ENCODE results near the gene ZBTB48. TPM values are rescaled to one million over a fixed set of nuclear protein-coding genes. Genes with fewer than 3 reads are reported as not detected.

ZBTB48 gene
- total and polyA plus RNA-seq, 7 donors, result 3.7 to 16.6 (median 11.8) TPM

DNA sequence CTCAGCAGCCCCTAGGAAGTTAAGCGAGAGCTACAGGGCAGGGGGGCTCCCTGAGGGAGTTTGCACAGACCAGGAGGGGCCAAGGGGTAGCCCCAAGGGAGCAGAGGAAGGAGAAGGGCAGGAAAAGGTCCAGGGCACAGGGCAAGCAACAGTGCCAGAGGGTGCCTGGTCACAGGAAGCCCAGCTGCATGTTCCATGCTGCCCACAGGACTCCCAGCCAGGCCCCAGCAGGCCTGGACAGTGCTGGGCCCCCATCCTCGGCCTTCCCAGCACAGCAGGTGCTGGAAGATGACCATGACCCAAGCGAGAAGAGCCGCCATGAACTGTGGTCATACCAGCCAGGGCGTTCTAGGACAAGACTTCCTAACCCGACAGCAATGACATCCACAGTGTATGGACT, 11.8 kb downstream of the ZBTB48 start:
- no peaks in the 10 kb centered on the region for H3K9me3 ChIP-seq
- H3K4me3 ChIP-seq, result peak overlapping the region; percentile 3
- DNase-seq (no peak), ATAC-seq (peak; percentile 8 to 42 (median 19))
- TF ChIP-seq, protein P1, sequence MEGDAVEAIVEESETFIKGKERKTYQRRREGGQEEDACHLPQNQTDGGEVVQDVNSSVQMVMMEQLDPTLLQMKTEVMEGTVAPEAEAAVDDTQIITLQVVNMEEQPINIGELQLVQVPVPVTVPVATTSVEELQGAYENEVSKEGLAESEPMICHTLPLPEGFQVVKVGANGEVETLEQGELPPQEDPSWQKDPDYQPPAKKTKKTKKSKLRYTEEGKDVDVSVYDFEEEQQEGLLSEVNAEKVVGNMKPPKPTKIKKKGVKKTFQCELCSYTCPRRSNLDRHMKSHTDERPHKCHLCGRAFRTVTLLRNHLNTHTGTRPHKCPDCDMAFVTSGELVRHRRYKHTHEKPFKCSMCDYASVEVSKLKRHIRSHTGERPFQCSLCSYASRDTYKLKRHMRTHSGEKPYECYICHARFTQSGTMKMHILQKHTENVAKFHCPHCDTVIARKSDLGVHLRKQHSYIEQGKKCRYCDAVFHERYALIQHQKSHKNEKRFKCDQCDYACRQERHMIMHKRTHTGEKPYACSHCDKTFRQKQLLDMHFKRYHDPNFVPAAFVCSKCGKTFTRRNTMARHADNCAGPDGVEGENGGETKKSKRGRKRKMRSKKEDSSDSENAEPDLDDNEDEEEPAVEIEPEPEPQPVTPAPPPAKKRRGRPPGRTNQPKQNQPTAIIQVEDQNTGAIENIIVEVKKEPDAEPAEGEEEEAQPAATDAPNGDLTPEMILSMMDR (IDR thresholded peaks at IDR 0.05), result no peak
- no peaks in the 10 kb centered on the region for H3K27me3 ChIP-seq (ENCODE audit: insufficient read depth in 3 of 3, low read length in 2 of 3)
- WGBS, 3 donors, result 28 to 41% (median 30%) methylated on average over 6 of the region's 6 CpGs
- intact Hi-C loops (cut with DNase I), result no loop called here
- H3K27ac ChIP-seq, result peak overlapping the region; percentile 98
- H3K4me1 ChIP-seq, result peaks cover 82% of the 10 kb centered on the region
- peaks cover 4 to 89% of the 10 kb centered on the region in 2 donors for H3K36me3 ChIP-seq (ENCODE audit: insufficient read depth in 1 of 2, low read depth in 1 of 2)

DNA sequence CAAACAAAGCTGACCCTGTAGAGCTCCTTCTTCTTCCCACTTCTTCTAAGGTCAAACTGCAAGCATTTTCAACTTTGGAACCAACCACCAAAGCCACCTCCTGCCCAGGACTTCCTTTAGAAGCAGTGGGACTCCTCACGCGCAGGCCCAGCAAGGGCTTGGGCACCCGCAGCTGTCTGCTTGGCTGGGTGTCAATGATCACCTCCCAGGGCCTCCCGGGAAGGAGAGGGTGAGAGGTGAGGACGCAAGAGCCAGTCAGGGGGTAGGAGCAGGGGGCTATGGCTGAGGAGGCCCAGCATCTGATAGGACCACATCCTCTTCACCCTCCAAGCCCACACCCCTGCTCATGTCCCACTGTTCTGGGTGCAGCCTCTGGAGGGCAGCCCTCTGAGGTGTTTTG, 12.6 kb downstream of the ZBTB48 start:
- DNase-seq, result no peak
- Histone ChIP-seq H3K27me3 (ENCODE audit: insufficient read depth in 3 of 3, low read length in 2 of 3) (no peaks in the 10 kb centered on the region), H3K36me3 (ENCODE audit: insufficient read depth in 1 of 2, low read depth in 1 of 2) (peaks cover 7 to 97% of the 10 kb centered on the region in 2 donors), H3K9me3 (no peaks in the 10 kb centered on the region), H3K27ac (peak overlapping the region; percentile 98), H3K4me3 (peak overlapping the region; percentile 3), H3K4me1 (peaks cover 83% of the 10 kb centered on the region)
- 15 to 44% (median 23%) methylated on average over 5 of the region's 5 CpGs for WGBS, 3 donors
- peak in 2 of 4 donors; percentile 14 to 31 for ATAC-seq
- TF ChIP-seq, protein P1 (IDR thresholded peaks at IDR 0.05), result no peak
- intact Hi-C loops (cut with DNase I), result no loop called here

DNA sequence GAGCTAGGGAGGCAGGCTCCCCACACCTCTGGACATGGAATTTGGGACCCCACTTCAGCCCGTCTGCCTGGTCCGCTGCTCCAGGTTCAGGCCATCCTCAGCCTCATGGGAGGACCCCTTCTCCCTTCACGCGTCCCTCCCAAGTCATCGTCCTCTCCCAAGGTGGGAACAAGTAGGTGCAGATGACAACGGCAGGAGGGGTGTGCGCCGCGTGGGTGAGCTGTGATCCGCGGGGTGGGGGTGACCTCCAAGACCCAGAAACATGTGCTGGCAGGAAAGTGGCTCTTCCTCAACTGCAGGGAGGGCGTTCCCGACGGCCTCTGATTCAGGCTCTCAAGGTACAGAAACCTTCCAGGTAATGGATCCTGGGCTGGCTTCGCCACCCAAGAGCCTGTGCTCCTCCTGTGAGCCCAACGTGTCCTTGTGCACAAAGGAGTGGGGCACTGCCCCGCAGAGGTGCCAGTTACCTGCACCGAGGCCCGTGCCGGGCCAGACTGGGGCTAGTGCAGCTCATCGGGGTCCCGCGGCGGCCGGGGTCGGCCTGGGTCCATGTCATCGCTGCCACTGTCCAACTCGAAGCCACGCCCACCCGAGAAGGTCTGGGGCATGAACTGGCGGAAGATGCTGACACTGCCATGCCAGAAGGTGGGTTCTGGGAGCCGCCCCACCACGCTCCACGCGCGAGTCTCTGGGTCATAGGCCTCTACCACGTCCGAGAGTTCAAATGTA, 13.2 kb downstream of the ZBTB48 start:
- TF ChIP-seq, protein P1 (IDR thresholded peaks at IDR 0.05), result no peak
- Histone ChIP-seq H3K4me1 (peaks cover 83% of the 10 kb centered on the region), H3K27ac (peak overlapping the region; percentile 98), H3K27me3 (ENCODE audit: insufficient read depth in 3 of 3, low read length in 2 of 3) (no peaks in the 10 kb centered on the region), H3K4me3 (no peak overlapping the region), H3K9me3 (no peaks in the 10 kb centered on the region), H3K36me3 (ENCODE audit: insufficient read depth in 1 of 2, low read depth in 1 of 2) (peaks cover 7 to 100% of the 10 kb centered on the region in 2 donors)
- no peak for ATAC-seq
- intact Hi-C loops (cut with DNase I), result no loop called here
- WGBS, 3 donors, result 85 to 89% (median 85%) methylated on average over 38 of the region's 38 CpGs
- no peak for DNase-seq

DNA sequence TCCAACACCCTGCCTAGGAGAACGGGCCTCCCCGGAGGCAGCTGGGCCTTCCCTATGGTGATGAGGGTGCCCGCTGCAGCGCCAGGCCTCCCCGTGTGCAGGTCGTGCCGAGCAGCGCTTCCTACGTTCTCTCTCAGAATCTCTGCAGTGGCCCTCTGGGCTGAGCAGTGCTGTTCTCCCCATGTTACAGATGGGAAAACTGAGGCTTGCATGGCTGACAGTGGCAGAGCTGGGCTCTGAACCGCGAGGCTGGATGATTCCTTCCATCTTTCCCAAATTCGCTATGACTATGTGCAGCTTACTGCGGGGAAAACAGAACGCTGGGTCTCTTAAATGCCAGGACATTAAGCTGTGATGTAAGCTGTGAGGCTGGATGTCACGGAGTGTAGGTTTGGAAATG, 14.0 kb downstream of the ZBTB48 start:
- ATAC-seq, result no peak
- WGBS, 3 donors, result 83 to 92% (median 89%) methylated on average over 15 of the region's 15 CpGs
- no peak overlapping the region for H3K4me3 ChIP-seq
- DNase-seq, result no peak
- peaks cover 83% of the 10 kb centered on the region for H3K4me1 ChIP-seq
- H3K27ac ChIP-seq, result peak overlapping the region; percentile 98
- no peaks in the 10 kb centered on the region for H3K9me3 ChIP-seq
- no peaks in the 10 kb centered on the region for H3K27me3 ChIP-seq (ENCODE audit: insufficient read depth in 3 of 3, low read length in 2 of 3)
- peaks cover 7 to 100% of the 10 kb centered on the region in 2 donors for H3K36me3 ChIP-seq (ENCODE audit: insufficient read depth in 1 of 2, low read depth in 1 of 2)
- intact Hi-C loops (cut with DNase I), result no loop called here
- TF ChIP-seq, protein P1 (IDR thresholded peaks at IDR 0.05), result no peak
